CD4-positive, alpha-beta T cell treated with Interferon gamma for 1 hour (primary cell): ENCODE data around the gene NIN.
"Not testable (repeated sequence)": the region's sequence is repeated elsewhere in the genome, so short reads cannot be mapped to it uniquely, and the experiment has no call there.

Experiments used
- DNase-seq: peaks from one replicate; pipeline ENCODE4 v3.0.0-alpha.2; 2020

Gene NIN

GRCh38 chr14:50815058-50815457, 15.9 kb downstream of the NIN start:
- DNase-seq: not testable (repeated sequence)

DNA sequence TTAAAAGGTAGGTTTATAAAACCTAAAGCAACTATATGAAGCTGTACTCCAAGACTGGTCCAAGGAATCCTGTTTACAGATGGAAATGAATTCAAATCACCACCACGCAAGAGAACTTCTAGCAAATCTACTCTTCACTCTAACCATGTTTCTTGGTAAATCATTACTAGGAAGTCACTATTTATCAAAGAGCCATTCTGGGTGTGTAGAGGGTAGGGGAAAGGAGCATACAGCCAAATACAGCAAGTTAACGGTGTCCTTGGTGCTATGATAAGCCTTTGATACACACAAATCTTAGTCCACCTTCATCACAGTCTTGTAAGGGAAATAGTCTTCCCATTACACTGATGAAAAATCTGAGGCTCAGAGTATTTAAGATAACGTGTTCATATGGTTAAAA, 16.8 kb downstream of the NIN start:
- no peak for DNase-seq

- DNase-seq: no peak
Observed at GRCh38 chr14:50813544-50813863, 17.5 kb downstream of the NIN start.

- DNase-seq: no peak
Observed at GRCh38 chr14:50812856-50813543, 18.0 kb downstream of the NIN start.

GRCh38 chr14:50812180-50812579, 18.8 kb downstream of the NIN start:
- DNase-seq: no peak

DNA sequence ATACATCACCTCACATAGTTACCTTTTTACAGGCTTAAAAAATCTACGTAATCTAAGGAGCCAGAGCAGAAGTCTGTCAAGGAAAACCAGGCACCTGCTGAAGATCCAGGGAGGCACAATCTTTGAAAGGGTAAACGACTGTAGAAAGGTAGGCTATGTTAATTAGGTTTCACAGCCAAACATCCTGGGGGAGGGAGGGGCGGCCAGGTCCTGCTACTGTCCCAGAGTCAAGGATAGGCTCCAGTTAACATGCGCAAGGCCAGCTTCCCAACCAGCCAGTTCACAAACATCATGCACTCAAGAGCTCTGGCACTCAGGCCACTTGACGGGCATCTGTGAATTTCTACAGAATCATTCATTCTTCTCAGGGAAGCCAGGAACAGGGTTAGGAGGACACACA, 22.9 kb downstream of the NIN start:
- DNase-seq: no peak

DNA sequence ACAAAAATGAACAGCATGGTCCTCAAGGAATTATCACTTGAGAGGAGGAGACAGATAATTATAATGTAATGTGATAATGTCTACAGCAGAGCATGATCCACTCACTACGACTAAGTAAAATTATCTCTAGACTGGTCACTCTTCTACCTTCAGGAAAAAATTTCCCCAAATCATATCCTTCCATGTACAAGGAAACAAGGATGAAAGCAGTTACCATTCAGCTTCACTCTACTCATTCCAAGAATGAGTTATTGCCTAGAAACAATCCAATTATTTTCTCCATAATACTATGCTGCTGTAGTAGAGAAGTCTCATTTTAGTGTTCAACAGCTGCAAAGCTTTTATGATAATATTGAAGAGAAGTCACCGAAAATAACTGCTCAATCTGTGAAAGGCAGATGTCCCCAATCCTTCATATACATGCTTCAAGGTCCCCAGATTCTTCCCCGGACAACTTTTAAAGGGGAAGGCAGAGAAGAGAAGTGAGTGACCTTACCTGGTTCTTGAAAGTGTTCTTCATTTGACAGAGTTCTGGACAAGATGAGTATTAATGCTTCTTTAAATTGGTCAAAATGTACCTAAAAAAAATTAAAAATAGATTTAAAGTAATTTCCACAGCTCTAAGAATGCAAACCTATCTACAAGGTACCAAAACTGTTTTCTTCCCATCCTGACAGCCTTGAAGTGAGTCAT, 24.6 kb downstream of the NIN start:
- no peak for DNase-seq

- no peak for DNase-seq
Observed at GRCh38 chr14:50805396-50805795, 25.6 kb downstream of the NIN start.

DNA sequence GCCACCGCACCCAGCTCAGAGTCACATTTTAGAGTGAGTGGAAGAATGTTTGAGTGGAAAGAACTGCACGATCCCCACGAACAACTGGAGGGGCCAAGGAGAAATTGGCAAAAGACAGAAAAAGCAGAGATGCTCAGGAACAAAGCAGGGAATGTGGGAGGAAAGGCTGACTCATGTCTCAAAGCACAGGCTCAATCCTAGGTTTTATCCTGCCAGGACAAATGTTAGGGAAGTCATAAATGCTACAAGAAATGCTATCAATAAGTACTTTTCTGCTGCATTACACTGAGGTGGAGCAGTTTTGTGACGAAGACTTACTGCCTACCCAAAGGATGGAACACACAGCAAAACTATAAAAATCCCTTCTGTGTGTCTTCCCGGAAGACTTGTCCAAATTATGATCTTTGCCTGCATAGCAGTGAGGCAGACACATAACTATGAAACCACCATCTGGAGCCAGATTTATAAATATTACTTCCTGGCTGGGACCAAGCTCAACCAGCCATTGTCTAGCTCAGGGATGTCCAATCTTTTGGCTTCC, 26.7 kb downstream of the NIN start:
- no peak for DNase-seq

DNA sequence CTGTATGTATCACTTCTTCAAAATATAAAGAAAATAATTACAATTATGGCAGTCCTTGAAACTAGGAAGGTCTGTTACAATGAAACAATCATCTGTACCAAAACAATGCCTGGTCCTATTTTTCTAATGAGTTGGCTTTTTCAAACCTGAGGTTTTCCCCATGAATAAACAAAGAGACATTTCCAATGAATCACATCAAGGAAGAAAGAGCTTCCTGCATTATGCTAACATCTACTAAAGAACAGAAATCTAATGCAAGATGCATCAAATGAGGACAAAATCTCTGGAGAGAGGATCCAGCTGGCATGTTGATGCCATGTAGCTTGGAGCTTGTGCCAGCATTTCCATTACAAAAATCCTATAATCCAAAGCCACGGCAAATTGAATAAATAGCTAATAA, 29.3 kb downstream of the NIN start:
- no peak for DNase-seq

- no peak for DNase-seq
Observed at GRCh38 chr14:50800032-50800431, 30.9 kb downstream of the NIN start.

- no peak for DNase-seq
Observed at GRCh38 chr14:50798048-50798421, 32.9 kb downstream of the NIN start.

- DNase-seq: no peak
Observed at GRCh38 chr14:50797250-50798047, 33.5 kb downstream of the NIN start.

DNA sequence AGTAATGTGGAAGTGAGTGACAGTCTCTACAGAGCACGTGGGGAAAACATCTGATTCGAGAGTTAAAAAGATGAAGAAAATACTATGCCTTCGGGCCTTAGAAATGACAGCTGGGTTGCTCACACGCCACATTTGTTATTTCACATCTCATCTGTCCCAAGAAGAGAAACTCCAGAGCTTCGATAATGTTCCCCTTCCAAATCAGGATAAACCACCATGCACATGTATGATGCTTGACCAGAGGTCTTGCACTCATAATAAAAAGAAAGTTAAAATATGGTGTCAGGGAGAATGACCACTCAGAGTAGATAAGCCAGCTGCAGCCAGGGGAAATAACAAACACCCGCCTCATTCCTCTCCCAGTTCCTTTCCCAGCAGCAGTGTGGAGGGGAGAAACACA, 34.6 kb downstream of the NIN start:
- no peak for DNase-seq

- no peak for DNase-seq
Observed at GRCh38 chr14:50795909-50796308, 35.1 kb downstream of the NIN start.

GRCh38 chr14:50795142-50795541, 35.8 kb downstream of the NIN start:
- no peak for DNase-seq

DNA sequence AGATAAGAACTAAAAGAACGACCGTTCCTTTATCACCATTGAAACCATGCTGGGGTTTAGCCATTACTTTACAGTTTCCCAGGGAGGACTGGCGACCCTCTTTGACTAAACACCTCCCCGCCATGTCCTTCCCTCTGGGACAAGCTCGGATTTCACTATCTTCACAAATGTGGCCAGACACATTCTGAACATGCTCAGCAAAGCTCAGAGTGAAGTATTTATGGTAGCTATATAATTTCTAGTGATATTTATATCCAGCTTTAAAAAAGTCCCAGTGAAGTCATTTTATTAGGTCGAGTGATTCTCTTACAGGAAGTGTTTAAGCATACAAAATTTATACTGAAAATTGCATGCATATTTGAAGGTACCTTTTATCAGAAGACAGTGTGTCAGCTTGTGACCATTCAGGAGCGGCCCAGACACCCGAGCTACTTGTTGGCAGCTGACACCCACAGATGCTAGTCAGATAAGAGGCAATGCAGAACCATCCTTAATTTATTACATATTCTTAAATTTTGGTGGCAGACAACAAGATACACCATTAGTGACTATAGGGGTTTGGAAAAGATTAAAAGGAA, 36.8 kb downstream of the NIN start:
- no peak for DNase-seq

DNA sequence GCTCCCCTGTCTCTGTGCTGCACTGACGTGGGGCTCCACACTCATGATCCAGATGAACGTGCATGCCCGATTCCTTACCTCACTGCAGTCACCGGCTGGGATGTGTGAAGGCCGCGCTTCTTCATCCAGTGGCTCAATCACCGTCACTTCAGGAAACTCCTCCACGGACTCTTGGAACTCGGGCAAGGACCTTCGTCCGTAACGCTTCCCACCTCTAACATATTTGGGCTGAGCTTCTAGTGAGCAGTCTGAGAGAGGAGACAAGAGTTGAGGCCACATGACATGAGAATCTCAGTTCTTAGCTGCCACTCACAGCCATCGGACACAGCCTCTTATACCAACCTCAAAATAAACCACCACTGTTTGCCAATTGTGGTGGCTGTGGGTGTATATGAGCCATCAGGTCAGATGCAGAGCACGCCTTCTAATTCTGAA, 38.3 kb downstream of the NIN start:
- no peak for DNase-seq

- DNase-seq: no peak
Observed at GRCh38 chr14:50792051-50792477, 38.9 kb downstream of the NIN start.

GRCh38 chr14:50791201-50791600, 39.8 kb downstream of the NIN start:
- no peak for DNase-seq

DNA sequence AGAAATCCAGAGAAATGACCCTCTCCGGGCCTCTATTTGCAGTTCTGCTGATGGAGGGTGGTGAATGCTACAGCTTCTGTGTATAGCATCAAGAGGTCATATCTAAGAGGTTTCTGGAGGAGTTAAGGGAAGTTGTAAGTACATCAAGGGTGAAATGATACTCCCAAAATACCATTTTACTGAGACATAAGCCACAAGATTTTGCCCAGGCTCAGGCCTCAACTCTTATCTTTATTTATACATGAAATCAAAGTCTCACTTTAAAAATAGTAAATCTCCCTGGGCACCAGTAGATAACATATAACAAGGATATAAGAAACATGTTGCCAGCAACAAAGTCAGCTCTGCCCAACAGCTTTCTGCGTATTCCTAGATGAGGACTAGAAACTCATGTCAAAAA, 40.4 kb downstream of the NIN start:
- no peak for DNase-seq

GRCh38 chr14:50786751-50787464, 44.1 kb downstream of the NIN start:
- DNase-seq: no peak
